Measurements from ENCODE around the gene MYOC.
"Not testable (repeated sequence)": the region's sequence is repeated elsewhere in the genome, so short reads cannot be mapped to it uniquely, and the experiment has no call there.

MYOC gene

GRCh38 chr1:171652234-171652822 lies at the start of gene MYOC:
Gene MYOC, minus strand, starts transcription at chr1:171652688. Its CDS starts 77 bp downstream, at chr1:171652611.
- Histone ChIP-seq H2AFZ (no peak within 1 kb of the TSS), H3K79me2 (no peaks in the 10 kb centered on the region), H3K9me3 (ENCODE audit: control insufficient read depth, low read length) (no peaks in the 10 kb centered on the region), H3K36me3 (ENCODE audit: control insufficient read depth, insufficient read depth, low read length) (no peaks in the 10 kb centered on the region), H3K4me2 (ENCODE audit: low read length) (no peak within 1 kb of the TSS), H3K9ac (no peak within 1 kb of the TSS), H3K4me3 (ENCODE audit: low read depth, low read length) (no peak within 1 kb of the TSS), H3K27ac (no peak within 1 kb of the TSS), H3K27me3 (ENCODE audit: control insufficient read depth, insufficient read depth, low read length) (no peaks in the 10 kb centered on the region), H3K4me1 (no peaks in the 10 kb centered on the region)
- no peak for TF ChIP-seq CTCF (IDR thresholded peaks at IDR 0.05)

GRCh38 chr1:171699531-171699930 lies 47.0 kb upstream of the MYOC start:
- no peak for TF ChIP-seq CTCF (IDR thresholded peaks at IDR 0.05)
- Histone ChIP-seq H3K4me3 (ENCODE audit: low read depth, low read length) (no peak overlapping the region), H3K9me3 (ENCODE audit: control insufficient read depth, low read length) (no peaks in the 10 kb centered on the region), H3K9ac (no peak overlapping the region), H3K79me2 (no peaks in the 10 kb centered on the region), H3K27me3 (ENCODE audit: control insufficient read depth, insufficient read depth, low read length) (no peaks in the 10 kb centered on the region), H3K4me1 (no peaks in the 10 kb centered on the region), H2AFZ (no peak overlapping the region), H3K4me2 (ENCODE audit: low read length) (no peak overlapping the region), H3K27ac (no peak overlapping the region), H3K36me3 (ENCODE audit: control insufficient read depth, insufficient read depth, low read length) (no peaks in the 10 kb centered on the region)

- H3K9me3 ChIP-seq (ENCODE audit: control insufficient read depth, low read length); H3K27ac ChIP-seq; H3K4me3 ChIP-seq (ENCODE audit: low read depth, low read length); H2AFZ ChIP-seq; H3K4me2 ChIP-seq (ENCODE audit: low read length); H3K9ac ChIP-seq; H3K4me1 ChIP-seq; H3K36me3 ChIP-seq (ENCODE audit: control insufficient read depth, insufficient read depth, low read length); H3K27me3 ChIP-seq (ENCODE audit: control insufficient read depth, insufficient read depth, low read length); H3K79me2 ChIP-seq: not testable (repeated sequence)
These were observed 43.3 kb upstream of the MYOC start for GRCh38 chr1:171695772-171696171.

GRCh38 chr1:171693541-171693940 lies 41.1 kb upstream of the MYOC start:
- H3K36me3 ChIP-seq (ENCODE audit: control insufficient read depth, insufficient read depth, low read length); H3K27me3 ChIP-seq (ENCODE audit: control insufficient read depth, insufficient read depth, low read length); H3K27ac ChIP-seq; H2AFZ ChIP-seq; H3K4me3 ChIP-seq (ENCODE audit: low read depth, low read length); H3K9me3 ChIP-seq (ENCODE audit: control insufficient read depth, low read length); H3K4me1 ChIP-seq; H3K9ac ChIP-seq; H3K4me2 ChIP-seq (ENCODE audit: low read length); H3K79me2 ChIP-seq: not testable (repeated sequence)

- TF ChIP-seq CTCF (IDR thresholded peaks at IDR 0.05): no peak
- no peak overlapping the region for H3K4me2 ChIP-seq (ENCODE audit: low read length)
- H3K4me1 ChIP-seq: no peaks in the 10 kb centered on the region
- no peak overlapping the region for H3K27ac ChIP-seq
- no peak overlapping the region for H3K4me3 ChIP-seq (ENCODE audit: low read depth, low read length)
- H3K36me3 ChIP-seq (ENCODE audit: control insufficient read depth, insufficient read depth, low read length): no peaks in the 10 kb centered on the region
- H3K9me3 ChIP-seq (ENCODE audit: control insufficient read depth, low read length): no peaks in the 10 kb centered on the region
- no peaks in the 10 kb centered on the region for H3K27me3 ChIP-seq (ENCODE audit: control insufficient read depth, insufficient read depth, low read length)
- H2AFZ ChIP-seq: no peak overlapping the region
- no peaks in the 10 kb centered on the region for H3K79me2 ChIP-seq
- no peak overlapping the region for H3K9ac ChIP-seq
These were observed 31.4 kb upstream of the MYOC start for GRCh38 chr1:171683870-171684269.

- Histone ChIP-seq H2AFZ (no peak overlapping the region), H3K27ac (no peak overlapping the region), H3K9me3 (ENCODE audit: control insufficient read depth, low read length) (no peaks in the 10 kb centered on the region), H3K4me3 (ENCODE audit: low read depth, low read length) (no peak overlapping the region), H3K4me1 (no peaks in the 10 kb centered on the region), H3K79me2 (no peaks in the 10 kb centered on the region), H3K4me2 (ENCODE audit: low read length) (no peak overlapping the region), H3K9ac (no peak overlapping the region), H3K27me3 (ENCODE audit: control insufficient read depth, insufficient read depth, low read length) (no peaks in the 10 kb centered on the region), H3K36me3 (ENCODE audit: control insufficient read depth, insufficient read depth, low read length) (no peaks in the 10 kb centered on the region)
- no peak for TF ChIP-seq CTCF (IDR thresholded peaks at IDR 0.05)
These were observed 27.9 kb upstream of the MYOC start for GRCh38 chr1:171680339-171680738.
